HG03045 (cell line): Measurements from ENCODE around the gene PTX3.

Experiments
- ATAC-seq: cut with Tn5 transposase; IDR thresholded peaks from one replicate; pipeline ENCODE4 v1.9.1; 2021; ENCODE audit warnings: mild to moderate bottlenecking, moderate library complexity; ENCODE audit not compliant: unreplicated experiment

PTX3 gene

GRCh38 chr3:157436583-157437291 is at the start of gene PTX3:
Gene PTX3, plus strand, starts transcription at chr3:157436850. Its CDS starts 84 bp downstream, at chr3:157436934.
- no peak for ATAC-seq

- no peak for ATAC-seq
Measured at GRCh38 chr3:157387708-157388435, 48.8 kb upstream of the PTX3 start.

GRCh38 chr3:157388976-157389375 is 47.7 kb upstream of the PTX3 start:
- ATAC-seq, result no peak

GRCh38 chr3:157390713-157391515 is 45.7 kb upstream of the PTX3 start:
- no peak for ATAC-seq

- ATAC-seq, result no peak
Measured at GRCh38 chr3:157392104-157392503, 44.5 kb upstream of the PTX3 start.

- ATAC-seq, result no peak
Measured at GRCh38 chr3:157393113-157393512, 43.5 kb upstream of the PTX3 start.

GRCh38 chr3:157394411-157394810 is 42.2 kb upstream of the PTX3 start:
- no peak for ATAC-seq

GRCh38 chr3:157398598-157398997 is 38.1 kb upstream of the PTX3 start:
- ATAC-seq, result no peak

GRCh38 chr3:157404381-157404780 is 32.3 kb upstream of the PTX3 start:
- ATAC-seq, result no peak

- ATAC-seq, result no peak
Measured at GRCh38 chr3:157405457-157405856, 31.2 kb upstream of the PTX3 start.

GRCh38 chr3:157406394-157406793 is 30.3 kb upstream of the PTX3 start:
- no peak for ATAC-seq

- ATAC-seq, result no peak
Measured at GRCh38 chr3:157407769-157408168, 28.9 kb upstream of the PTX3 start.

GRCh38 chr3:157408499-157409149 is 28.0 kb upstream of the PTX3 start:
- no peak for ATAC-seq

- ATAC-seq, result no peak
Measured at GRCh38 chr3:157409516-157409915, 27.1 kb upstream of the PTX3 start.

GRCh38 chr3:157410945-157411344 is 25.7 kb upstream of the PTX3 start:
- ATAC-seq, result no peak

GRCh38 chr3:157412323-157412855 is 24.3 kb upstream of the PTX3 start:
- no peak for ATAC-seq

GRCh38 chr3:157414861-157415260 is 21.8 kb upstream of the PTX3 start:
- no peak for ATAC-seq

GRCh38 chr3:157416347-157417087 is 20.1 kb upstream of the PTX3 start:
- no peak for ATAC-seq

- ATAC-seq, result no peak
Measured at GRCh38 chr3:157417247-157417646, 19.4 kb upstream of the PTX3 start.

GRCh38 chr3:157418104-157418503 is 18.5 kb upstream of the PTX3 start:
- no peak for ATAC-seq
